Sigmoid colon (tissue), 7 donors: ENCODE measurements around the gene CTNND2. TPM values are rescaled to one million over a fixed set of nuclear protein-coding genes. Genes with fewer than 3 reads are reported as not detected.

Source experiments
- DNase-seq: peaks from one replicate; pipeline ENCODE4 v3.0.0-alpha.2; 2019
- H3K27ac ChIP-seq, 4 donors: fragments of 200-600 bp; sonication (generic); one replicate each; pipeline ENCODE4 v1.5.1; 2016 to 2019; ENCODE audit warnings: mild to moderate bottlenecking in 1 of 4
- H3K27me3 ChIP-seq, 3 donors: fragments of 200-600 bp; sonication (generic); one replicate each; pipeline ENCODE4 v1.5.1; 2019; ENCODE audit warnings: mild to moderate bottlenecking in 1 of 3
- H3K36me3 ChIP-seq, 4 donors: fragments of 200-600 bp; sonication (generic); one replicate each; pipeline ENCODE4 v1.5.1; 2016 to 2019
- H3K4me1 ChIP-seq, 4 donors: fragments of 200-600 bp; sonication (generic); one replicate each; pipeline ENCODE4 v1.5.1; 2017 to 2019
- H3K4me3 ChIP-seq, 4 donors: fragments of 200-600 bp; sonication (generic); one replicate each; pipeline ENCODE4 v1.5.1; 2017 to 2019; ENCODE audit warnings: mild to moderate bottlenecking in 2 of 4, moderate library complexity in 1 of 4
- H3K9me3 ChIP-seq, 4 donors: fragments of 200-600 bp in 3 of 4; sonication (generic) in 3 of 4; one replicate each; pipeline versions ENCODE4 v1.5.1 to v1.6.1; 2013 to 2019
- EP300 ChIP-seq, 4 donors: sonication (generic); formaldehyde crosslinking; IDR thresholded peaks; one replicate each; pipeline ENCODE4 v1.6.1; 2017; ENCODE audit warnings: antibody characterized with exemption in 4 of 4
- POLR2A ChIP-seq, 2 donors: fragments of 450-650 bp; IDR thresholded peaks; one replicate each; pipeline ENCODE4 v1.6.1; 2016; ENCODE audit warnings: antibody characterized with exemption in 2 of 2, mild to moderate bottlenecking in 2 of 2, moderate library complexity in 2 of 2
- POLR2AphosphoS5 ChIP-seq, 4 donors: sonication (generic); formaldehyde crosslinking; IDR thresholded peaks; one replicate each; pipeline ENCODE4 v1.6.1; 2017; ENCODE audit warnings: antibody characterized with exemption in 4 of 4
- WGBS, 2 donors: extraction: QIAGEN DNeasy Blood & Tissue Kit; methylation state at CpG; one replicate each; pipeline ENCODE4 v1.1.7; 2013; 5-methylcytosine and 5-hydroxymethylcytosine counted together
- intact Hi-C: fragments of 100-400 bp; cut with DNase I; formaldehyde crosslinking; loops from one replicate; pipeline ENCODE4 v1.15.1; 2023
- polyA plus RNA-seq, 3 donors: library from polyadenylated mRNA; stranded (reverse); fragments of 200-250 nt; gene quantifications; one replicate each; pipeline ENCODE4 v1.2.3, GENCODE V29; 2013
- total RNA-seq, 4 donors: library from RNA; depleted of rRNA; stranded (reverse); fragments of >200 nt; gene quantifications; one replicate each; pipeline ENCODE4 v1.1.0, GENCODE V29; 2016
- TF ChIP-seq, protein P1 (sequence below), 4 experiments: fragments of 450-650 bp in 3 of 4; fragments of 200-600 bp in 1 of 4; IDR thresholded peaks; one replicate each; pipeline ENCODE4 v1.5.1; 2016 to 2019; ENCODE audit warnings: antibody characterized with exemption in 4 of 4, mild to moderate bottlenecking in 3 of 4, moderate library complexity in 2 of 4
- donor health status: healthy with polysubstance abuse.
- donor health status: Bipolar disorder and iron deficiency.
- donor health status: healthy.

CTNND2 gene
- total and polyA plus RNA-seq, 7 donors: 0.36 to 2.5 (median 0.84) TPM; not detected in 1

DNA sequence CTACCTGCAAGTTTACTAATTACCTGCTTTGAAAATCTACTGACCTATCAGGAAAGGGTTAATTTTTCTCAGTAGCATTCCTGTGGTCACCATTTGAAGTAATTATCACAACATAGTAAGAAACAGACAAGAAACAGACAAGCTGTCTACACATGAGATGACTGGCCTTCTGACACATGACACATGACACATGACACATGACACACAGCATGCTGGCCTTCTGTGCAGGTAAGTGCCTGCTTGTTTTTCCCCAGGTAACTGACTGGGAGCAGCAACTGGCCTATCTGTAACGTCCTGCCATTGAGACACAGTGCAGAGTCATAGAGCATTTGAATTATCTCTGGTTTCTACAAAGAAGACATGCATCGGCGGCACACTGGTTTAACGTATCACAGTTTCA, 222.4 kb downstream of the CTNND2 start:
- no peak overlapping the region for H3K27ac ChIP-seq
- no peak for DNase-seq
- intact Hi-C loops: no loop called here
- H3K4me1 ChIP-seq: no peaks in the 10 kb centered on the region
- H3K36me3 ChIP-seq: no peaks in the 10 kb centered on the region
- H3K27me3 ChIP-seq: no peaks in the 10 kb centered on the region
- H3K4me3 ChIP-seq: no peak overlapping the region
- WGBS, 2 donors: 73 to 75% methylated on average over 4 of the region's 4 CpGs
- TF ChIP-seq POLR2AphosphoS5 (IDR thresholded peaks at IDR 0.05): no peak
- TF ChIP-seq EP300 (IDR thresholded peaks at IDR 0.05): no peak
- no peak for TF ChIP-seq POLR2A (IDR thresholded peaks at IDR 0.05)
- TF ChIP-seq, protein P1, sequence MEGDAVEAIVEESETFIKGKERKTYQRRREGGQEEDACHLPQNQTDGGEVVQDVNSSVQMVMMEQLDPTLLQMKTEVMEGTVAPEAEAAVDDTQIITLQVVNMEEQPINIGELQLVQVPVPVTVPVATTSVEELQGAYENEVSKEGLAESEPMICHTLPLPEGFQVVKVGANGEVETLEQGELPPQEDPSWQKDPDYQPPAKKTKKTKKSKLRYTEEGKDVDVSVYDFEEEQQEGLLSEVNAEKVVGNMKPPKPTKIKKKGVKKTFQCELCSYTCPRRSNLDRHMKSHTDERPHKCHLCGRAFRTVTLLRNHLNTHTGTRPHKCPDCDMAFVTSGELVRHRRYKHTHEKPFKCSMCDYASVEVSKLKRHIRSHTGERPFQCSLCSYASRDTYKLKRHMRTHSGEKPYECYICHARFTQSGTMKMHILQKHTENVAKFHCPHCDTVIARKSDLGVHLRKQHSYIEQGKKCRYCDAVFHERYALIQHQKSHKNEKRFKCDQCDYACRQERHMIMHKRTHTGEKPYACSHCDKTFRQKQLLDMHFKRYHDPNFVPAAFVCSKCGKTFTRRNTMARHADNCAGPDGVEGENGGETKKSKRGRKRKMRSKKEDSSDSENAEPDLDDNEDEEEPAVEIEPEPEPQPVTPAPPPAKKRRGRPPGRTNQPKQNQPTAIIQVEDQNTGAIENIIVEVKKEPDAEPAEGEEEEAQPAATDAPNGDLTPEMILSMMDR (IDR thresholded peaks at IDR 0.05): no peak
- no peaks in the 10 kb centered on the region for H3K9me3 ChIP-seq

DNA sequence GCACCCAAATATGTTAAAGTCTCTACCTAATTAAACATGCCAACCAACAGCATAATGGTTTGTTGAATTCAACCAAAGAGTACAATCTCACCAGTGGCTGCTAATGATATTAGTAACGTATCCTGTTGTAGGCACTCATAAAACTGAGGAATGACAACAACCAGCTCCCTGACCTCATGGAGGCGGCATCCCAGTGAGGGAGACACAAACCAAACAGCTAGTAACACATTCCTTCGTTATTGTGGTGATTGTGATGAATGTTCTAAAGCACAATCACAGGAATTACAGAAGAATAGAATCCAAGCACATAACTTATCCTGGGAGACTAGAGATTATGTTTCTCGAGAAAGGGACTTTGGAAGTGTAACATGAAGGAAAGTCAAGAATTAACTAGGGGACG, 224.6 kb downstream of the CTNND2 start:
- DNase-seq: no peak
- 64 to 66% methylated on average over 5 of the region's 5 CpGs for WGBS, 2 donors
- intact Hi-C loops: no loop called here

DNA sequence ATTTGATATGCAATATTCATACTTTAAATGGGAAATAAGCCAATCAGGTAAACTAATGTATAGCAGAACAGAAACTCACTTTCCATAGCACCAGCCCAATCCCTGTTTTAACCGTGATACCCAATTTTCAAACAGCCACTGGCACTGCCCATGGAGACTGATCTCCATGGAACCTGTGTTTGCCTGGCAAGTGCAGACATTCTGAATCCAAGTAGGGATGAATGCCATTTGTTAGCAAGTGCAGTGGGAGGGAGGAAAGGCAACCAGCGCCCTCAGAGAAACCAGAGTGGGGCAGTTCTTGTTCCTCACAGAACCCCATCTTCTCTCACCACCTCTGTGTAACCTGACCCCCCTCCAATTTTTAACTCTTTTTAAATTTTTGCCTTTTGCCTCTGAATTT, 229.1 kb downstream of the CTNND2 start:
- no peak overlapping the region for H3K27ac ChIP-seq
- H3K27me3 ChIP-seq: no peaks in the 10 kb centered on the region
- no peaks in the 10 kb centered on the region for H3K36me3 ChIP-seq
- 76 to 92% methylated on average over 2 of the region's 2 CpGs for WGBS, 2 donors
- no peak for DNase-seq
- H3K4me3 ChIP-seq: no peak overlapping the region
- intact Hi-C loops: no loop called here
- peaks cover 0 to 3% (median 0%) of the 10 kb centered on the region in 4 donors for H3K9me3 ChIP-seq
- TF ChIP-seq, protein P1 (IDR thresholded peaks at IDR 0.05): no peak
- no peak for TF ChIP-seq POLR2A (IDR thresholded peaks at IDR 0.05)
- TF ChIP-seq EP300 (IDR thresholded peaks at IDR 0.05): no peak
- no peak for TF ChIP-seq POLR2AphosphoS5 (IDR thresholded peaks at IDR 0.05)
- no peaks in the 10 kb centered on the region for H3K4me1 ChIP-seq

More for the DNA sequence above, 224.6 kb downstream of the CTNND2 start:
- H3K27ac ChIP-seq: no peak overlapping the region
- TF ChIP-seq POLR2A (IDR thresholded peaks at IDR 0.05): no peak
- no peak for TF ChIP-seq POLR2AphosphoS5 (IDR thresholded peaks at IDR 0.05)
- TF ChIP-seq EP300 (IDR thresholded peaks at IDR 0.05): no peak
- TF ChIP-seq, protein P1 (IDR thresholded peaks at IDR 0.05): no peak
- no peaks in the 10 kb centered on the region for H3K36me3 ChIP-seq
- H3K27me3 ChIP-seq: no peaks in the 10 kb centered on the region
- no peak overlapping the region for H3K4me3 ChIP-seq
- H3K4me1 ChIP-seq: no peaks in the 10 kb centered on the region
- no peaks in the 10 kb centered on the region for H3K9me3 ChIP-seq

DNA sequence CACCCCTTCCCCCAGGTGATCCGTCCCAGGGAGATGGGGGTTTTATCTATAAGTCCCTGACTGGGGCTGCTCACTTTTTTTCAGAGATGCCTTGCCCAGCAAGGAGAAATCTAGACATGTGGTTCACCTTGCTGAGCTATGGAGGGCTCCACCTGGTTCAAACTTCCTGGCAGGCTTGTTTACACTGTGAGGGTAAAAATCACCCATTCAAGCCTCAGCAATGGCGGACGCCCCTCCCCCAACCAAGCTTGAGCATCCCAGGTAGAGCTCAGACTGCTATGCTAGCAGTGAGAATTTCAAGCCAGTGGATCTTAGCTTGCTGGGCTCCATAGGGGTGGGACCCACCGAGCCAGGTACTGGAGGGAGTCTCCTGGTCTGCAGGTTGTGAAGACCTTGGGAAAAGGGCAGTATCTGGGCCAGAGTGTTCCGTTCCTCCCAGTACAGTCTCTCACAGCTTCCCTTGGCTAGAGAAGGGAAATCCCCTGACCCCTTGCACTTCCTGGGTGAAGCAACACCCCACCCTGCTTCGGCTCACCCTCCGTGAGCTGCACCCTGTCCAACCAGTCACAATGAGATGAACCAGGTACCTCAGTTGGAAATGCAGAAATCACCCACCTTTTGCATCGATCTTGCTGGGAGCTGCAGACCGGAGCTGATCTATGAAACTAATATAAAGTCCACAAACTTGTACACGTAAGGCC, 231.7 kb downstream of the CTNND2 start:
- peaks cover 0 to 3% (median 0%) of the 10 kb centered on the region in 4 donors for H3K9me3 ChIP-seq
- H3K4me1 ChIP-seq: no peaks in the 10 kb centered on the region
- intact Hi-C loops: no loop called here
- DNase-seq: no peak
- no peaks in the 10 kb centered on the region for H3K27me3 ChIP-seq
- no peak overlapping the region for H3K27ac ChIP-seq
- H3K36me3 ChIP-seq: no peaks in the 10 kb centered on the region
- WGBS, 2 donors: 71 to 76% methylated on average over 10 of the region's 10 CpGs
- H3K4me3 ChIP-seq: no peak overlapping the region
- TF ChIP-seq POLR2AphosphoS5 (IDR thresholded peaks at IDR 0.05) (no peak), EP300 (IDR thresholded peaks at IDR 0.05) (no peak), POLR2A (IDR thresholded peaks at IDR 0.05) (no peak)
- TF ChIP-seq, protein P1 (IDR thresholded peaks at IDR 0.05): no peak

DNA sequence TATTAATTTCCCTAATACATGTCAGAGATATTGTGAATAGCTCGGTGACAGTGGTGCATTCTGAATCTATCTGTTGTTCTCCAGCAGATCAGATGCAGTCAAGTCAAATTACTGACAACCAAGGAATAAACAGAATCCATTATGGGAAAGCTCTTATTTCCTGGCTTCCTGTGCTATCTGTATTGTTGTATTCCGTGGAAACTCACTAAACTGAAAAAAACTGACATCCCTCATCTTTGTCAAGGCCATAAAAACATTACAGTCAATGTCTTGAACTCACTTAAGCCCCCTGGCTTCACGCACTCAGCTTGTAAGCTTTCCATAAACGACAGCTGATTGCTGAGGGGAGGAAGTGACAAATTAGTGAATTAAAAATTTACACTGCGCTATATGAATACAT, 245.9 kb downstream of the CTNND2 start:
- Histone ChIP-seq H3K27ac (no peak overlapping the region), H3K27me3 (no peaks in the 10 kb centered on the region), H3K36me3 (no peaks in the 10 kb centered on the region), H3K9me3 (peaks cover 0 to 3% (median 0%) of the 10 kb centered on the region in 4 donors), H3K4me1 (no peaks in the 10 kb centered on the region), H3K4me3 (no peak overlapping the region)
- 59 to 64% methylated on average over 5 of the region's 5 CpGs for WGBS, 2 donors
- intact Hi-C loops: no loop called here
- no peak for TF ChIP-seq POLR2A (IDR thresholded peaks at IDR 0.05)
- TF ChIP-seq, protein P1 (IDR thresholded peaks at IDR 0.05): no peak
- no peak for TF ChIP-seq EP300 (IDR thresholded peaks at IDR 0.05)
- no peak for TF ChIP-seq POLR2AphosphoS5 (IDR thresholded peaks at IDR 0.05)
- no peak for DNase-seq
